Activated CD4-positive, alpha-beta T cell treated with anti-CD3 and anti-CD28 coated beads, Interleukin-2, Interleukin-6, amounts not matched to agents 100 ng/mL and 50 ng/mL, durations not matched to agents 16 hours and 8 hours (primary cell): ENCODE measurements around the gene SLC4A8.

Experiments used
- DNase-seq: peaks from one replicate; pipeline ENCODE4 v3.0.0-alpha.2; 2020

The SLC4A8 gene

DNA sequence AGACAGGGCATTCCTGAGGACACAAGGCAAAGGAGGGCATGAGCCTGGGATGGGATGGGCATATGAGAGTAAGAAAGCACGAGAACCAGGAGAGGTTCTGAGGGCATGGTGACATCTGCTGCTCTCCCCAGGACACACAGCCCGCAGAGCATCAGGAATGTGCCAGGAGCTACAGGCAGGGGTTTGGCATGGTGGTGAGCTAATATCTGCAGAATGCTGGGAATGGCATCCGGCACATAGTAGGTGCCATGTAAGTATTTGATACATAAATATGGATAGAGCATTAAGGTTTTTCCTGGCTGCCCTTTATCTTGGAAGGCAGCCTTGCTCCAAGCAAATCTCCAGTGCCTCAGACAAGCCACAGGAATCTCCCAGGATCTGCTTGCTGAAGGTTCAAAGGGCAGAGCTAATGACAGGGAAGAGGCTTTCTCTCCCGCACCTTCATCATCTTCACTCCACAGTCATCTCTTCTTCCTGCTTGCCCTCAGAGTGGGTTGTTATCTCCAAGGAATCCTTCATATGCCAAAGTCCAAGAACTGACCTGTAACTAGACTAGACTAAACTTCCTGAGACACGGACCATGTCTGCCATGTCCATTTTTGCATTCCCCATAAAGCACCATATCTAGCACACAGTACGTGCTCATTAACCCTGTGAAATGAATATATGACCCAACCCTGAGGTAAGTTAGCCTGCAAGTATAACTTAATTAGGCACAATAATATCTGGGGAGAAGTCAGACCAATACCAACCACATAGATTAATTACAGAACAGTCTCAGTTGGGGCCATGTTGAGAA, 104.4 kb downstream of the SLC4A8 start:
- DNase-seq = no peak

DNA sequence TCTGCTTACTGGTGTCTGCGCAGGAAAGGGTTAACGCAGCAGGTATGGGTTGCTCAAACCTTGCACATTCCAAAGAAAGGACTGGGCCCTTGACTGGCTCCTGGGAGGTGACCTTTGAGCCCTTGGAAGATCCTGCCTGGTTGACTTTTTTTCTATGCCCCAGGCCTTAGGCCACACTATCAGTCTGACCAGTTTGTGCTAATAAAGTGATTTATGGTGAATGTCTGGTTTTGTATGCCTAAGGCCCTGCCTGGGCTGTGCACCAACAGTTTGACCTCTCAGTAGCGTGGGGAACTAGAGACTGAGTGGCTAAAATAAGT, 105.0 kb downstream of the SLC4A8 start:
- no peak for DNase-seq

DNA sequence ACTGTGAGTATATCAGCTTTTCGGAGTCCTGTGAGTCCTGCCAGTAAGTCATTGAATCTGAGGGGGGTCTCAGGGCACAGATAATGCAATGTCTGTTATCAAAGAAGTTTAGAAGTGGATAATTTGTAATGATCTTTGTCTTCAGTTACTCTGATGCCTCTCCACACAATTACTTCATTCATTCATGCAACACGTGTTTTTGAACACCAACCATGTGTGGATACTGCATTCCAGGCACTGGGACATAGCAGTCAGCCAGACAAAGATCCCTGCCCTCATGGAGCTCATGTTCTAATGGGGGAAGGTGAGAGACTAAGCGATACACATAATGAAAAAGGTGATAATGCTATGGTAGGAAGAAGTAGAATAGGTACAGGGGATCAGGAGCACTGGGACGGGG, 105.6 kb downstream of the SLC4A8 start:
- no peak for DNase-seq

DNA sequence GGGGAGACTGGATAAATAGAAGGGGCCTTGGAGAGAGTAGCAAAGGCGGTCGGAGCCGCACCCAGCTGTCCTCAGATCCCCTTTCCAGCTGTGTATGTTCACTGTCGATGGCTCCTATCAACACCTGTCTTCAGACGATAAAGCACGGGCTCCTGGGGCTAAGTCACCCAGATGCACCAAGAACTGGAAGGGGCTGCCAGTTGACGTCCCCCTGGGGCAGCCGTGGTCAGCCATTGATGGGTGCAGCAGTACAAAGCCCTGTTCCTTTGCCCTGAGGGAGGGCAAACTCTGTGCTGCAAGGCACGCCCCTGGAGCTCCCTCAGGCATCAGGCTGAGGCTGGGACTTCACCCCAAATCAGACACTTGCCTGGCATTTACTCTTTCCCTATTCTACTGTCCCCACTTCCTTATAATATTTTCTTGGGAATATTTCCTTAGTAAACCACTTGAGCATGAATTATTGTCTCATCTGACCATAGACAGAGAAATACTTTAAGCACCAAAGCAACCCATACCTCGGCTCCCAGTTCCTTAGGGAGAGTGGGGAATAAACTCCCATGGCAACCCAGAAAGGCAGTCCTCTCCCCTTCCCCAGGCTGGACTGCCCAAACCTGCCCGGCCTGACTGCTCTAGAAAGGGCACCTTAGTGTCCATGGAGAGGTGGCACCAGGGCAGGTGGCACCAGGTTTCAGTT, 106.8 kb downstream of the SLC4A8 start:
- DNase-seq = no peak

DNA sequence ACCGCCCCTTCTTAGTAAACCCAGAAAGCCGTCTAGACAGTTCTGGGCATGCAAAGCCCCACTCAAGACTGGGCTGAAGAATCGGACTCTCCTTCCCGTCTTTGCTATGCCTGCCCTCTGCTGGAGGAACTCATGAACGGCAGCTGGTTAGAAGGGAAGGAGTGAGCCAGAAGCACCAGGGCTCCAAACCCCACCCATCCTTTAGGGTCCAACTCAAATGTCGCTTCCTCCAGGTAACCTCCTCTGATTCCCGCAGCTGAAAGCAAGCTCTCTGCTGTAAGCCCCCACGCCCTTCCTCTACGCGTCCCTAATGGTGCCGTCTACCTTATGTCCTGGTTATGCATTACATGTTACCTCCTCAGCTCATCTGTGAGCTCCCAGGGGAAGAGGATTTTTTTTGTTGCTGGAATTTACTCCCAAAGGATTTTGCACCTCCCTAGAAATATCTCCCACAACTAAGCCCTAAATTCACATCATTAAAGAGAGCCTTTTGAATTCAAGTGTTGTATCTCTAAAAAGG, 107.4 kb downstream of the SLC4A8 start:
- peak; percentile 85 for DNase-seq

DNA sequence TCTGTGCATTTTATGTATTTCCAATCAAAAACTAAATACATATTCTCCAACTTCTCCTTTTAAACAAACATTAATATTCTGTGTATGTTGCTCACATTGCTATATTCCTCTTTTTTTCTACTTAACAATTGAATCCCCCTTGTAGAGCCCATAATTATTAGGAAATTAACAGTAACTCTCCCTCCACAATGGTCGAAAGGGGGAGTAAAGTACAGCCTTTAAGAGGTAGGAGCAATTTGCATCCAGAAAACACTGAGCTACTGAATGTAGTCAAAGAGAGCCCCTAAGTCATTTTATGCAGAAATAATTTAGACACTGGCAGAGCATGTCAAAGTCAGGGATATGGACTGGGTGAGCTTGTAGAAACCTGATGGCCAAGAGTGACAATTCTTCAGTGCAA, 109.2 kb downstream of the SLC4A8 start:
- DNase-seq = no peak

DNA sequence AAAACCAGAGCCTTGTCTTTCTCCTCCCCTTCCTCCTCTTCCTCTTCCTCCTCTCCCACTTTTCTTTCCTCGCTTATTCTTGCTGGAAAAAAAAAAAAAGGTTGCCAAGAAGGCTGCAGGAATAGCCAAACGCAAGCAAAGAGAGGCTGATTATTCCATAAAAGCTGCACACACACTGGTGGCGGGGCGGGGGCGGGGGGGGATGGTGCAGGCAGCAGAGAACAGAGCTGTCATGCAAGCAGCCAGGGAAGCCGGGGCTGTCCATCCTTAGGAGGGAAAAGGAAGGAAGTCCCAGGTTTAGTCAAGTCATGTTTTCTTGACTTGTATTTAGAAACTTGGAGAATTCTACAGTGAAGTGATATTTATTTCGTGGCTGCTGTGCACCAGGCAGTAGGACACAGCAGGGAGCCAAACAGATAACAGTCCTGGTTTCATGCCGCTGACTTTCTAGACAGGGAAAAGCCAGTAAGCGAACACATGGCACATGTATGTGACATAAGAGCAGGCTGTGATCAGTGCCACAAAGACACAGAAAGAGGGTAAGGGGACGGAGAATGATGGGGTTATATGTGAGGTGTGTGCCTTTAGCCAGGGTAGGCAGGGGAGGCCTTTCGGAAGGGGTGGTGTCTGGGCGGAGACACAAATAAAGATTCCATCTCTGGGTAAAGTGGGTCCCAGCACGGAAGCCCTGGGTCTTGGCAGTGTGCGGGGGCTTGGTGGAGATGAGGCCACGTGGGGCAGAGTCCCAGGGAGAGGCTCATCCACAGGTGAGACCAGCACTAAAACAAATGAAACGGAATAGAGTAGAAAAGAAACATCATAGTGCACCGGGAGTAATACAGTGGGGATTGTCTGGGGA, 109.8 kb downstream of the SLC4A8 start:
- DNase-seq = no peak

DNA sequence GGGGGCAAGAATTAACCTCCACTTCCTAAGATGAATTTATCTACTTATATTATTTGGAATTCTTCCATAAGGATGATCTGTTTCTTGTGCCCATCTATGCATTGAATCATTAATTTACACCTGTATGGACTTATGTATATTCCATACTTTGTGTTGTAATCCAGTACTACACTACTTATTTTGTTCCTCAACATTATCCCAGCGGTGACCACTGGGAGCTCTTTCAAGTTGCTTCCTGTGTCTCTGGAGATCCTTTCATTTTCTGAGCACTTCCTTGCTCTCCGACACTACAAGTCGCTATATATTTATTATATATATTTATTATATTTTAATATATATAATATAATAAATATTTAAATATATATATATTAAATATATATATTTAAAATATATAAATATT, 111.5 kb downstream of the SLC4A8 start:
- no peak for DNase-seq

DNA sequence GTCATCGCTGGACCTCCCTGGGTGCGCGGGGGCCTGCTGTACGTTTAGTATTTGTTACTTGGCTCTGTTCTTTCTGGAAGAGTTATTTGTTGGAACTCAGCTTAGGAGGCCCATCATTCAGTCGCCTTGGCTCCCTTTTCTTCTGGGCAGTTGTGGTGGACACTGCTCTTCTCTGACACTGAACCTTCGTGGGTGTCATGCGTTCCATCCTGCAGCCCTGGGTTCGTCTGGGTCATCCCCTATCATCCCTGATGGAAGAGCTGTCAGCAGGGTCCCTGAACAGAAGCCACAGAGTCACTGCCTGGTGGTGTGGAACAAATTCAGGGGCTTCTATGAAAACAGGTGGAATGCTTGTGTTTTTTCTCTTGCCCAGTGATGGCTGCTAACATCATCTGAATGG, 113.5 kb downstream of the SLC4A8 start:
- no peak for DNase-seq

DNA sequence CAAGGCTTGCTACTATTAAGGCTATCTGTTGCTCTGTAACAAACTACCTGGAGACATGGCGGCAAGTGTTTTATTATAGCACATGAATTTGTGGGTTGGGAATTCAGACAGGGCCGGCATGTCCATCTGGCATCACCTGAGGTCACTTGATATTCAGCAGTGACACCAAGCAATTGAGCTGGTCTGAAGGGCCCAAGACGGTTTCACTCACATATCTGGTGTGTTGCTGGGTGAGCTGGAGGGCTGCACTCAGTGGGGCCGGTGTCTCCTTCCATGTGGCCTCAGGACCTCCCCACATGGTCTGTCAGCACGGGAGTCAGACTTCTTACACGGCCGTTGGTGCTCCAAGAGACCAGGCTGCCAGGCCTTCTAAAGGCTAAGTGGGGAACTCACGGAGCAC, 114.0 kb downstream of the SLC4A8 start:
- no peak for DNase-seq

DNA sequence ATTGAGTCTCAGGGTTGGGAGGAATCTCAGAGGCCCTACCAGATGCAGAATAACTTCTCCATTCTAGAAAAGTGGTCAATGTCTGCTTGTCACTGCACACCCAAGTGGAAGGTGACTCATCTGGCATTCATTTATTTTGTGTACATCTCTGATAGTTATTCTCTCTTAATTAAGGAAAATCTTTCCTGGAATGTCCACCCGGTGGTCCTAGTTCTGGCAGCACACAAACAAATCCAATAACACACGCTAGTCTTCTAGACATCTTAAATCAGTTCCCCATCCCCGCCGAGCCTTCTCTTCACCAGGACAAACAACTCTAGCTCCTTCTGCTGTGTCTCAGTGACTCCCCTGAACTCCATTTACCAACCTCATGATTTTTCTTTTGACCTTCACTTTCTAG, 116.4 kb downstream of the SLC4A8 start:
- DNase-seq = no peak

DNA sequence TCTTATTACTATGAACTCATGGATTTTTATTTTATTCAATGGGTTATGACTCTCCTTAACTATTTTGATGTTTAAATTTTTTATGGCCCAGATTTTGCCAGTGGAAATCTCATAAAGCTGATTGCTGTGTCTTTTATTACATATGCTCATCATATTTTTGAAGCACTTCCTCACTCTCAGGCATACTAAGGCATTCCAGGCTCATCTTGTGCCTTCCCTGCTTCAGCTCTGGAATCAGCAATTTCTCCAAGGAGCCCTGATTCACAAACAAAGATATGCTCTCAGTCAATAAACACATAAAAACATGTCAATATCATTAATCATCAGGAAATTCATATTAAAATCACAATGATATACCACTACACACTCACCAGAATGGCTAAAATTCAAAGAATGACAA, 121.5 kb downstream of the SLC4A8 start:
- no peak for DNase-seq

DNA sequence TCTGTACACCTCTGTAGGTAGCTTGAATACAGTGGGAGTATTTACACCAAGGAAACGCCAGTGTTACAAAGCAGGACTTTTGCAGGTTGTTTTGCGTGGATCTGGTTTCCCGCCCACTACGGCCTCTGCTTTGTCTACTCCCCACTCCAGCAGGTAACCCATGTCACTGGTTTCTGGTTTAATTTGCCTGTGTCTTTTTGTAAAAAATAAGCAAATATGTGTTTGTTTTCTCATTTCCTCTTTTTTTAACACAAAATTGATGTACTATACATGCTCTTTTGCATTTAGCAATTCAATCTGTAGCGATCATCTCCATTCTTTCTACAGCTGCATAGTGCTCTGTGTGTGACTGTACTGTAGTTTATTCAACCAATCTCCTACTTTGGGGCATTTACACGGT, 123.0 kb downstream of the SLC4A8 start:
- no peak for DNase-seq

DNA sequence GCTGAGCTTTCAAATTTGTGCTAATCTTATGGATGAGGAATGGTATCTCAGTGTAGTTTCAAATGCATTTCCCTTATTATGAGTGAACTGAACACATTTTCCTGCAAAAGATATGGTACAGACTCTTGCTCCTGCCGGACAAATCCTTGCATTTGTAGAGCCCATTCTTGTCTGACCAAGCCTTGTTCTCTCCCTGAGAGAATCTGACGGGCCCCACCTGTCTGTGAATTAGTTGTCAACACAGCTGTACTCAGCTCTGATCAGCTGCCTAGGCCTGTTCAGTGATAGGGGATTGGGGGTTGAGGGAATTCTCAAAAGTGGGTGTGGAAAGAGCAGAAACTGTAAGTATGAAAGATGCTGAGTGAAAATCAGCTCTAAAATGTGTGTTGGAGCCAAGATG, 123.6 kb downstream of the SLC4A8 start:
- DNase-seq = no peak

DNA sequence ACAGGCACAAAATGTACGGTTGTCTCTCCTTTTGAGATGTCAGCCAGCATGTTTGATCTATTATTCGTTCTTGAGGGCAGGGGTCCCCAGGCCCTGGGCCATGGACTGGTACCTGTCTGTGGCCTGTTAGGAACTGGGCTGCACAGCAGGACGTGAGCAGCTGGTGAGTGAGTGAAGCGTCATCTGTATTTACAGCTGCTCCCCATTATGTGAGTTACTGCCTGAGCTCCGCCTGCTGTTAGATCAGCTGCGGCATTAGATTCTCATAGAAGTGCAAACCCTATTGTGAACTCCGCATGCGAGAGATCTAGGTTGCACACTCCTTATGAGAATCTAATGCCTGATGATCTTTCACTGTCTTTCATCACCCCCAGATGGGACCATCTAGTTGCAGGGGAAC, 125.0 kb downstream of the SLC4A8 start:
- no peak for DNase-seq
